Peyer's patch (tissue), 4 donors: ENCODE results near the gene TXK.

Experiments used
- CTCF ChIP-seq, 6 experiments: fragments of 450-650 bp in 4 of 6; fragments of 200-600 bp in 2 of 6; sonication (generic) in 1 of 6; IDR thresholded peaks; one replicate each; pipeline ENCODE4 v1.5.1; 2017 to 2019; ENCODE audit warnings: antibody characterized with exemption in 6 of 6, mild to moderate bottlenecking in 3 of 6, moderate library complexity in 1 of 6
- POLR2A ChIP-seq, 2 donors: fragments of 450-650 bp; IDR thresholded peaks; one replicate each; pipeline ENCODE4 v1.5.1; 2017; ENCODE audit warnings: antibody characterized with exemption in 2 of 2, mild to moderate bottlenecking in 2 of 2, moderate library complexity in 2 of 2

DNA sequence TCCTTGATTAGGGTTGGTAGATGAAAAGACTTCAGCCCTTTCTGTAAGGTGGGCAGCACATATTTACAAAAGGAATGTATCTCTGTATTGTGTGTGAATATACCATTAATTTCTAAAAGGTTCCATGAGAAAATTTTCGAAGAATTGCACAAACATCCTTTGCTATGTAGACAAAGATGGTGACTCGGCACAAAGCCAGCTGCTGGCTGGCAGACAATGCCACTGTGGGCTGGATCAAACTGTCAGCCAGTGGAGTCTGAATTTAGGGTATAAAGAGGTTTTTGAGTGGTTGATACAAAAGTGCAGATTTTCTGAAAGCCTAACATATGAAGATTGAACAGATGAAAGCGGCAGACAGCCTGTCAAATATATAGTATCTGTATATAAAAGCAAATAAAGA is 5.6 kb upstream of the TXK start:
- no peak for TF ChIP-seq CTCF (IDR thresholded peaks at IDR 0.05)
- no peak for TF ChIP-seq POLR2A (IDR thresholded peaks at IDR 0.05)
